H9 (cell line): ENCODE measurements around the gene USB1. TPM values are rescaled to one million over a fixed set of nuclear protein-coding genes. Genes with fewer than 3 reads are reported as not detected.

Experiments used
- DNase-seq: peaks from one replicate; pipeline ENCODE4 v3.0.0-alpha.2; 2017
- H2AFZ ChIP-seq: one replicate; pipeline ENCODE4 v1.6.1; 2013; ENCODE audit warnings: mild to moderate bottlenecking, low read length, control low read depth, moderate library complexity
- H2AK5ac ChIP-seq: 2 replicates; pipeline ENCODE4 v1.6.1; 2013; ENCODE audit warnings: low read length, control low read depth, mixed read lengths; ENCODE audit not compliant: insufficient read length
- H2BK120ac ChIP-seq: one replicate; pipeline ENCODE4 v1.6.1; 2013; ENCODE audit warnings: low read depth, mild to moderate bottlenecking, low read length, control low read depth, inconsistent platforms; ENCODE audit not compliant: poor library complexity, severe bottlenecking
- H2BK12ac ChIP-seq: 2 replicates; pipeline ENCODE4 v1.6.1; 2013; ENCODE audit warnings: low read length, control low read depth, mixed read lengths, low read depth; ENCODE audit not compliant: insufficient read length
- H2BK15ac ChIP-seq: 2 replicates; pipeline ENCODE4 v1.6.1; 2013; ENCODE audit warnings: low read depth, low read length, control low read depth
- H2BK20ac ChIP-seq: one replicate; pipeline ENCODE4 v1.6.1; 2013; ENCODE audit warnings: low read depth, mild to moderate bottlenecking, low read length, control low read depth, inconsistent platforms; ENCODE audit not compliant: poor library complexity, severe bottlenecking
- H2BK5ac ChIP-seq: 2 replicates; pipeline ENCODE4 v1.6.1; 2013; ENCODE audit warnings: low read length, control low read depth, mixed read lengths; ENCODE audit not compliant: insufficient read length
- H3K14ac ChIP-seq: 2 replicates; pipeline ENCODE4 v1.6.1; 2013; ENCODE audit warnings: low read length, control low read depth; ENCODE audit not compliant: insufficient read depth
- H3K18ac ChIP-seq: 2 replicates; pipeline ENCODE4 v1.6.1; 2013; ENCODE audit warnings: low read depth, mild to moderate bottlenecking, mixed read lengths, low read length, control low read depth; ENCODE audit not compliant: insufficient read length
- H3K23ac ChIP-seq: 2 replicates; pipeline ENCODE4 v1.6.1; 2013; ENCODE audit warnings: low read length, control low read depth, mixed read lengths, low read depth; ENCODE audit not compliant: insufficient read length
- H3K23me2 ChIP-seq: 2 replicates; pipeline ENCODE4 v1.6.1; 2013; ENCODE audit warnings: low read depth, mild to moderate bottlenecking, mixed read lengths, low read length, control low read depth; ENCODE audit not compliant: insufficient read length, poor library complexity, severe bottlenecking
- H3K27ac ChIP-seq: 2 replicates; pipeline ENCODE4 v1.5.1; 2013; ENCODE audit warnings: low read length, control low read depth, mixed read lengths, low read depth; ENCODE audit not compliant: insufficient read length
- H3K27me3 ChIP-seq: 2 replicates; pipeline ENCODE4 v1.6.1; 2013; ENCODE audit warnings: low read length, control low read depth, inconsistent platforms; ENCODE audit not compliant: insufficient read depth
- H3K4ac ChIP-seq: 2 replicates; pipeline ENCODE4 v1.6.1; 2013; ENCODE audit warnings: low read depth, mild to moderate bottlenecking, control low read depth, inconsistent platforms, low read length, moderate library complexity
- H3K4me1 ChIP-seq: 2 replicates; pipeline ENCODE4 v1.6.1; 2013; ENCODE audit warnings: low read length, control low read depth, inconsistent platforms; ENCODE audit not compliant: insufficient read depth
- H3K4me2 ChIP-seq: 2 replicates; pipeline ENCODE4 v1.6.1; 2013; ENCODE audit warnings: low read length, control low read depth, mixed read lengths; ENCODE audit not compliant: insufficient read length, insufficient read depth
- H3K56ac ChIP-seq: 2 replicates; pipeline ENCODE4 v1.6.1; 2013; ENCODE audit warnings: low read depth, mild to moderate bottlenecking, mixed read lengths, low read length, control low read depth; ENCODE audit not compliant: insufficient read length
- H3K79me1 ChIP-seq: 2 replicates; pipeline ENCODE4 v1.6.1; 2013; ENCODE audit warnings: low read depth, mild to moderate bottlenecking, moderate library complexity, low read length, control low read depth, inconsistent platforms; ENCODE audit not compliant: insufficient read depth, poor library complexity, severe bottlenecking
- H3K79me2 ChIP-seq: 2 replicates; pipeline ENCODE4 v1.6.1; 2013; ENCODE audit warnings: low read length, control low read depth, inconsistent platforms; ENCODE audit not compliant: insufficient read depth
- H3K9ac ChIP-seq: 2 replicates; pipeline ENCODE4 v1.6.1; 2013; ENCODE audit warnings: low read length, control low read depth, mixed read lengths; ENCODE audit not compliant: insufficient read length; ENCODE audit errors: extremely low read depth
- H3K9me3 ChIP-seq: one replicate; pipeline ENCODE4 v1.6.1; 2013; ENCODE audit warnings: low read depth, low read length, inconsistent platforms; ENCODE audit not compliant: control insufficient read depth
- H3T11ph ChIP-seq: one replicate; pipeline ENCODE4 v1.6.1; 2013; ENCODE audit warnings: mild to moderate bottlenecking, low read length, control low read depth, inconsistent platforms
- H4K20me1 ChIP-seq: one replicate; pipeline ENCODE4 v1.6.1; 2013; ENCODE audit not compliant: control insufficient read depth, insufficient read length, insufficient read depth
- H4K5ac ChIP-seq: 2 replicates; pipeline ENCODE4 v1.6.1; 2013; ENCODE audit warnings: low read depth, mild to moderate bottlenecking, mixed read lengths, low read length, control low read depth; ENCODE audit not compliant: insufficient read length
- H4K8ac ChIP-seq: replicated peaks from 2 replicates; pipeline ENCODE4 v1.6.1; 2013; ENCODE audit warnings: low read length, control low read depth, mixed read lengths, low read depth; ENCODE audit not compliant: insufficient read length
- H4K91ac ChIP-seq: 2 replicates; pipeline ENCODE4 v1.6.1; 2013; ENCODE audit warnings: low read depth, mild to moderate bottlenecking, moderate library complexity, mixed read lengths, low read length, control low read depth; ENCODE audit not compliant: insufficient read length
- H3K27ac Mint-ChIP-seq, 3 experiments: 2 replicates in 2 of 3; 3 replicates in 1 of 3; pipeline ENCODE4 v1.8.0; 2020 to 2021; ENCODE audit warnings: mixed read lengths in 3 of 3, mild to moderate bottlenecking in 1 of 3, moderate library complexity in 1 of 3
- H3K27me3 Mint-ChIP-seq: 2 replicates; pipeline ENCODE4 v1.8.0; 2021; ENCODE audit warnings: low read depth, mild to moderate bottlenecking, moderate library complexity, mixed read lengths
- H3K36me3 Mint-ChIP-seq, 3 experiments: 2 replicates in 2 of 3; 3 replicates in 1 of 3; pipeline ENCODE4 v1.8.0; 2020 to 2021; ENCODE audit warnings: low read depth in 3 of 3, mixed read lengths in 3 of 3; ENCODE audit not compliant: insufficient read depth in 1 of 3
- H3K4me1 Mint-ChIP-seq, 2 experiments: 2 replicates each; pipeline ENCODE4 v1.8.0; 2020; ENCODE audit warnings: mixed read lengths in 2 of 2
- H3K4me3 Mint-ChIP-seq, 2 experiments: 2 replicates in 1 of 2; 3 replicates in 1 of 2; pipeline ENCODE4 v1.8.0; 2020 to 2021; ENCODE audit warnings: mild to moderate bottlenecking in 2 of 2, mixed read lengths in 2 of 2, moderate library complexity in 1 of 2
- H3K9me3 Mint-ChIP-seq, 2 experiments: 2 replicates in 1 of 2; 3 replicates in 1 of 2; pipeline ENCODE4 v1.8.0; 2020; ENCODE audit warnings: mild to moderate bottlenecking in 2 of 2, mixed read lengths in 2 of 2, moderate library complexity in 1 of 2
- WGBS: extraction: QIAGEN DNeasy Blood & Tissue Kit; methylation state at CpG from one replicate; pipeline ENCODE4 v1.1.7; 2013; ENCODE audit warnings: missing lambda C conversion rate, low lambda C conversion rate, mixed read lengths; ENCODE audit not compliant: insufficient read length; ENCODE audit errors: extremely low coverage; 5-methylcytosine and 5-hydroxymethylcytosine counted together
- total RNA-seq: library from RNA; stranded (reverse); gene quantifications from 2 replicates; pipeline ENCODE4 v1.2.1, GENCODE V29; 2021
- TF ChIP-seq, protein P1 (sequence below): fragments of 200-600 bp; sonication (generic); conservative IDR thresholded peaks from 3 replicates; pipeline ENCODE4 v1.8.0; 2021; ENCODE audit warnings: antibody characterized with exemption, mild to moderate bottlenecking

Gene USB1
- total RNA-seq, 1 experiment from 2014 or later = 65.0 TPM

DNA sequence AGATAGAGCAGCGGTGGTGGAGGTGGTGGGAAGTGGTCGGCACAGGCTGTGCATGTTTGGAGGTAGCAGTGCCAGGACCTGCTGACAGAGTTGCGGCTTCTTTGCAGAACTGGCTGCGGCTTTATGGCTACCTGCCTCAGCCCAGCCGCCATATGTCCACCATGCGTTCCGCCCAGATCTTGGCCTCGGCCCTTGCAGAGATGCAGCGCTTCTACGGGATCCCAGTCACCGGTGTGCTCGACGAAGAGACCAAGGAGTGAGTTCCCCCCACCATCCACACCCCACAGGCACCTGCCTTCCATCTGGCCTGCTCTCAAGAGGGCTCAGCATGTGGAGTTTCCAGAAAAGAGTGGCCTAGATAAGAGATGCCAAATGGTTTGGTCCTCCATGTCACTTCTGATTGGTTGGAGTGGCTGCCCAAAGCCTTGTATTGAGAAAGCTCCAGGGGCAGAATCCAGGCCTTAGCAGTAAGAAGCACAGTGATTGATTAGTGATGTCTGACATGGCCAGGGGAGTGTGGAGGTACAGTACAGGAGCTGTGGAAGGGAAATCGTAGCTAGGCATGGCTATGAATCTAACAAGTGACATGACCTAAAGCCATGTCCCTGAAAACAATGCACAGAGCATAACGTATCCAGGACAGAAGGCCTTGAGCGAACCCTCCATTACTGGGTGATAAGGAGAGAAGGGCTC is 36.3 kb downstream of the USB1 start:
- Histone ChIP-seq H3K4me1 (no peaks in the 10 kb centered on the region), H4K20me1 (no peaks in the 10 kb centered on the region), H2BK20ac (no peak overlapping the region), H3K23me2 (no peaks in the 10 kb centered on the region), H3K4me2 (no peak overlapping the region), H3K9ac (no peak overlapping the region), H4K5ac (no peak overlapping the region), H2BK5ac (no peak overlapping the region), H2BK12ac (no peak overlapping the region), H2AFZ (no peak overlapping the region), H4K91ac (no peak overlapping the region), H3K9me3 (no peaks in the 10 kb centered on the region), H3K23ac (no peak overlapping the region), H3K18ac (no peak overlapping the region), H3K27me3 (no peaks in the 10 kb centered on the region), H2BK120ac (no peak overlapping the region), H3K27ac (no peak overlapping the region), H3K14ac (no peak overlapping the region), H2AK5ac (no peak overlapping the region), H2BK15ac (no peak overlapping the region), H3K56ac (no peak overlapping the region), H4K8ac (no peak overlapping the region), H3K79me2 (no peaks in the 10 kb centered on the region), H3K4ac (no peak overlapping the region), H3K79me1 (no peaks in the 10 kb centered on the region), H3T11ph (no peak overlapping the region)
- Mint-ChIP-seq H3K36me3 (peaks cover 11 to 51% (median 44%) of the 10 kb centered on the region in 3 experiments), H3K4me1 (peaks cover 2 to 8% of the 10 kb centered on the region in 2 experiments; a peak in 2 of 4 replicates), H3K27me3 (no peaks in the 10 kb centered on the region), H3K27ac (peak overlapping the region in 2 of 3 experiments; percentile 1 to 82; a peak in 2 of 7 replicates), H3K9me3 (no peaks in the 10 kb centered on the region; a peak in 1 of 5 replicates), H3K4me3 (no peak overlapping the region)
- no peak for DNase-seq
- TF ChIP-seq, protein P1, sequence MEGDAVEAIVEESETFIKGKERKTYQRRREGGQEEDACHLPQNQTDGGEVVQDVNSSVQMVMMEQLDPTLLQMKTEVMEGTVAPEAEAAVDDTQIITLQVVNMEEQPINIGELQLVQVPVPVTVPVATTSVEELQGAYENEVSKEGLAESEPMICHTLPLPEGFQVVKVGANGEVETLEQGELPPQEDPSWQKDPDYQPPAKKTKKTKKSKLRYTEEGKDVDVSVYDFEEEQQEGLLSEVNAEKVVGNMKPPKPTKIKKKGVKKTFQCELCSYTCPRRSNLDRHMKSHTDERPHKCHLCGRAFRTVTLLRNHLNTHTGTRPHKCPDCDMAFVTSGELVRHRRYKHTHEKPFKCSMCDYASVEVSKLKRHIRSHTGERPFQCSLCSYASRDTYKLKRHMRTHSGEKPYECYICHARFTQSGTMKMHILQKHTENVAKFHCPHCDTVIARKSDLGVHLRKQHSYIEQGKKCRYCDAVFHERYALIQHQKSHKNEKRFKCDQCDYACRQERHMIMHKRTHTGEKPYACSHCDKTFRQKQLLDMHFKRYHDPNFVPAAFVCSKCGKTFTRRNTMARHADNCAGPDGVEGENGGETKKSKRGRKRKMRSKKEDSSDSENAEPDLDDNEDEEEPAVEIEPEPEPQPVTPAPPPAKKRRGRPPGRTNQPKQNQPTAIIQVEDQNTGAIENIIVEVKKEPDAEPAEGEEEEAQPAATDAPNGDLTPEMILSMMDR = no peak
- no CpG with 5 or more reads among the region's 16 CpGs for WGBS
